HG03558 (cell line): Measurements from ENCODE around the gene FGD6.
"Not testable (repeated sequence)": the region's sequence is repeated elsewhere in the genome, so short reads cannot be mapped to it uniquely, and the experiment has no call there.

Experiments
- ATAC-seq: cut with Tn5 transposase; IDR thresholded peaks from one replicate; pipeline ENCODE4 v1.9.1; 2021; ENCODE audit warnings: moderate number of reproducible peaks; ENCODE audit not compliant: unreplicated experiment; ENCODE audit errors: extremely low read depth

Gene FGD6

DNA sequence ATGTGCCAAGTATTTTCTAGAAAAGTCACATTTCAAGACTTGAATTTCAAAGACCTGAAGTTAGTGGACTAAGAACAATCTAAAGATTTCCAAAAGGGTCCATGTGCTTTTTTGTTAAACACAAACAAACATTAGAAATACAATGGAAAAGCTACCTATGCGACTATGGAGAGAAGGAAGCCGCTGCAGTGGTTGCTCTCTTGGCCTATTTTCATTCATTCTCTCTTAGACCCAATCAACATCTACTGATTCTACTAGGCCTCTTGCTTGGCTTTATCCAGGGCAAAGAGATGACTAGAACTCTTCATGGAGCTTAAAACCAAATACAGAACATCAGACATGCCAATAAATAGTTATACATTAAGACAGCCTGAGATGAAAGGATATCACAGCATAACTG lies 9.9 kb downstream of the FGD6 start:
- ATAC-seq, result no peak

DNA sequence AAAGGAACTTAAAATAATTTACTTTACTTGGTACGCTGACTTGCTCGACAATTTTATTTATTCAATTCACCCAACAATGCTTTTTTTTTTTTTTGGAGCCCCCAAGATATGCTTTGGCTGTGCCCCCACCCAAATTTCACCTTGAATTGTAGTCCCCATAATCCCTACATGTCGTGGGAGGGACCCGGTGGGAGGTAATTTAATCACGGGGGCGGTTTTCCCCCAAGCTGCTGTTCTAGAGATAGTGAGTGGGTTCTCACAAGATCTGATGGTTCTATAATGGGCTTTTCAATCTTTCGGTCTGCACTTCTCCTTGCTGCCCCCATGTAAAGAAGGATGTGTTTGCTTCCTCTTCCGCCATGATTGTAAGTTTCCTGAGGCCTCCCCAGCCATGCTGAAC lies 10.4 kb downstream of the FGD6 start:
- no peak for ATAC-seq

DNA sequence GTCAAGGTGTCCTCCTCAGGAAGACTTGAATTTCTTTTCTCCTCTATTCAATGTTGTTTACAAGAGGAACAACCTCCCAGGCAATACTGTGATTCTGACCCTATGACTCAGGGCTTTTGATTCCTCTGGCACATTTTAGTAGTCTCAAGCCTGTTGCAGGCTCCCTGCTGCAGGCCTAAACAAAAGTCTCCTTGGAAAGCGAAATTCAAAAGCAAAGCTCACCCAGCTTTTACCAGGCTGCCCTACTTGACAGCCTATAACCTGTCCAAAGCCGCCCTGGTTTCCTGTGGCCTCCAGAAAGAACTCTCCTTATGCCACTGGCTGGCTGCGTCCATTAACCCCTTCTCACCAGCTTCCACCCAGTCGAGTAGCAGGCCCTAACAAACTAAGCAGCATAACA lies 11.6 kb downstream of the FGD6 start:
- no peak for ATAC-seq

DNA sequence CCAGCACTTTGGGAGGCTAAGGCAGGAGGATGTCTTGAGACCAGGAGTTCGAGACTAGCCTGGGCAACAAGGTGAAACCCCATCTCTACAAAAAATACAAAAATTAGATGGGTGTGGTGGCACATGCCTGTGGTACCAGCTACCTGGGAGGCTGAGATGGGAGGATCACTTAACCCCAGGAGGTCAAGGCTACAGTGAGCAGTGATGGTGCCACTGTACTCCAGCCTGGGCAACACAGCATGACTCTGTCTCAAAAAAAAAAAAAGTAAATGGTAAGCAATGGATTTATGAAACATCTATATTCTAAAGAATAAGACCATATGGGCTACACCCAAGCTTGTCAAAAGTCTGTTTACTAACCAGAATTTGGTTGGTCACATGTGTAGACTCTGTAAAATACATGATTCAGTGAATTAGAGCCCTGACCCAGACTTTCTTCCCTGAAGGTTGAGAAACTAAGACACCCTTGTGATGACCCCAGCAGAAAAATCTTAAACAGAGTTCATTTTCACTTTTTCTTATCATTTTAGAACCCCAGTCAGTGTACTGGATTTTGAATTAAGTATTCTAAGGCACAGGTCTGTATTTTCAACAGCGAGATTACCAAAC lies 12.1 kb downstream of the FGD6 start:
- ATAC-seq, result no peak

DNA sequence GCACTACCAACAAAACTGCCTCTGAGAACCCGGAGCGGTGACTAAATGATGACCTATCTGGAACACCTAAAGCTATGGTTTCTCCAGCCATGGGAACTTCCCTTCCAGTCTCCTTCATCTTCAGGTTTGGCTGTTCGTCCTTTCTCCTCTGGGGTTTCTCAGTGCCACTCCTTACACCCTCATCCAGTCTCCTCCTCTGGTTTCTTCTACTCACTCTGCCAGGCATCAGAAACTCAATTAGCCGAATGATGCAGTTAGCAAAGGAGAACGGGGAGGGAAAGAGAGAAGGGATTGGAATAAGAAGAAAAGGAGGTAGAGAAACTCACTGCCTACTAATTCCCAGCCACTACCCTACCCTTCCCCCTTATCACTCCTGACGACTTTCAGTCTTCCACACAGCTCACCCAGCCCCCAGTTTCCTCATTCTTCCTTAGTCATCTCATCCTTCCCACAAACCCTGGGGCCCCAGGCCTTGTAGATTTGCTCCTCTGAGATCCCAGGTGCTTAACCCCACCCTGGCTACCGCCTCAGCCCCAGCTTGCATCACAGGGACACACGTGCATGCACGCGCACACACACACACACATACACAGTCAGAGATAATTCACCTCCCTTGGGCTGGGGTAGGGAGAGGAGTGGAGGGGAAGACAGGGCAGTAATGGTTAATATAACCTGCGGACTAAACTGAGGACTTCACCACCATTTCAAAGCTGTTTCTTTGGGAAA lies 13.0 kb downstream of the FGD6 start:
- ATAC-seq, result no peak

DNA sequence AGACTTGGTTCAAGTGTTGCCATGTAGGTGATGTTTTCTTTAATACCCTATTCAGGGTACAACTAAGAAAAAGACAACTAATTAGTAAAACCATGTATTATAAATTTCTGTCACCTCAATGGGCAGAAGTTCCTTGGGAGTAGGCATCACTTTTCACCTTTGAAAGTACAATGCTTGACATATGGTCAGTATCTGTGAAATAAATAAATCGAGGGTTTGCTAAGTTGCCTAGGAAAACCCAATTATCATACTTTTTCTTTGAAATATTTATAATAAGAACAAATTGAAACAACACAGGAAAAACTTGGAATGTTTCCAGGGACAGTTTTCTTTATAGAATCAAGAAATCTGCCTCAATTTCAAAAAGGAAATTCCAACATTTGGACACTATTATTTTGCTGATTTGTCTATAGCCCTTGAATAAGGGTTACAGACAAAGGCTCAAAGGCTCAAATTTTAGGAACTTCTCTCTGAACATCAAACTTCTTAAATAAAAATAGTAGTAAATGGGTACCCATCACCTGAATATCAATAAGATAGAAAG lies 13.7 kb downstream of the FGD6 start:
- ATAC-seq, result no peak

DNA sequence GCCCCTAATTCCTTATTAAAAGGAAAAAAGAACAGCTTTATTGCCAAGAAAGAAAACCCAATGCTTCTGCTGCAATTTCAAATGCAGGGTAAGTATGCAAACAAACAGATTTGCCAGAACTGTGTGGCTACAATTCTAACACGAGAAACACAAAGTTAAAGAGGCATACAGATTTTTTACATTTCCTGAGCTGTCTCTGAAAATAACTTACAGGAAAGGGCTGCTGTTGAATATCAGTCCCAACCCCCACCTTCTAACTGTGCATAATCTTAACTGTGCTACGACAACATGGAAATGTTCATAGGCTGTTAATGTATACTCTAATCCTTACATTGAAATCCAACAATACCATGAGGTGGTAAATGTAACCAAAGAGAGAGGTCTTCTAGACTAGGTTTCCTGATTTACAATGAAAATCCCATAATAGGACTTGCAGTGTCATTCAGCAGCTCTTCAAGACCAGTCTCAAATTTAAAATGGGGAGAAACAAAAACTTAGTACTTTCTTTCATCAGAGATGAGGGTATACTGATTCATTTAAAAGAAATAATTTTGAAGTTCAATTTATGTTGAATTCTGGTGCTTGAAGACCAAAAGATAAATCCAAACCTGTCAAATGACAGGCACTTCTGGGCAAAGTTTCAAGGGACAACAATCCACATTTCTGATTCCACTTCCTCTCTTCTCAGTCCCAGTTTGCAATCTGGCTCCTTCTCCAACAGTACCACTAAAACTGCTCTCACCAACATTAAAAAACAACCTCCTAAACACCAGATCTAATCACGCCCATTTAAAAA lies 14.4 kb downstream of the FGD6 start:
- ATAC-seq, result no peak

DNA sequence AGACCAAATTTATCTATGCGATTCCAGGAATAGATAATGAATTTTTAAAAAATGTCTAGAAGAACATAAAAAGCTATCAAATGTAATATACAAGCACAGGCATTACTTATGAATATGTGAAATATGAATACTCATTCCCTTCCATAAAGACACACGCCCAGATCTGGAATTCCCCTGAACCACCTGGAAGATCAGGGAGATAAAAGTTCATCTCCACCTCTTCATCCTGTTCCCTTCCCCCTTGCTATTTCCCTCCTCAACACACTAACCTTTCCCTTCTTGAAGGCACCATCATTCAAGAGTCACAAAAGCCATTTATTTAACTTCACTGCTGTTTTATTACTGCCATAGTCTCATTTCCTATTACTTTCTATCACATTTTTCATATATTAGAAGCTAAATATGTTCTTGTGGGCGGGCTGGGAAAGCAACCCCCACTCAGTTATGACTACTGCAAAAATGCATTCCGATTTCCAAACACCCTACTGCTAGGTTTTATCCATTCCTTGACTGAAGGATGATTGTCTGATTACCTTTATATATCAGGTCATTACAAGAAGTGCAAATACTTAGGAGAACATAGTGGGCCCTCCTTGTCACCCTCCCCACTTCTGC lies 16.1 kb downstream of the FGD6 start:
- ATAC-seq, result no peak

DNA sequence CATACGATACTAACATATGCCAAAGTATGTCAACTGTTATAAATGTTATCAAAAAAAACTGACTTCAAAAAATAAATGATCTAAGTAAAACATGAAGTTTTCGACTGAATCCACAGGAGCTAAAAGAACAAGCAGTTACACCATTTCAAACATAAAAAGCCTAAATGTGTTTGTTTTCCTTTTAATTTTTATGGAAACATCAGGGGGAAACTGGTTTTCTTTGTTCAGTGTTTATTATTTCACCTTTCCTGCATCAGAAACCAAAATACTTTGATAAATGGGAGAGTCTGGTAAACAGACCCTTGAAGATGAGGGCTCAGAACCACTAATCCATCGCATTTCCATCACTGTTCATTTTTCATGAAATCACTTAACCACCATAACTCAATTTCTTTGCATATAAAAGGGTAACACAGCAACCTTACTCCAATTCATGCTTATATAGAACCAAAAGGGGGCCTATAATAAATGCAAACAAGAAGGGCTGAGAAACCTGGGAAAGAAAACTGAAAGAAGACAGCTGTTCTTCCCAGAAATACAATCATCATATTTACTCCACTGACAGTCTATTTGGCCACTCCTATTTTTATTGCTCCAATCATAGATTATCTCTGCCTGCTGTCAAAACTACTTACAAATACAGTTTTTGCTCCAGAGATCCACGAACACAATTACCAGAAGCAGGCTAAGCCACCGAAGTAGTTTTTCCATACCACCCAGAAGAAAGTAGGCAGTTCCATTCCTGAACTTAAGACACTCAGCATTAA lies 17.0 kb downstream of the FGD6 start:
- no peak for ATAC-seq

DNA sequence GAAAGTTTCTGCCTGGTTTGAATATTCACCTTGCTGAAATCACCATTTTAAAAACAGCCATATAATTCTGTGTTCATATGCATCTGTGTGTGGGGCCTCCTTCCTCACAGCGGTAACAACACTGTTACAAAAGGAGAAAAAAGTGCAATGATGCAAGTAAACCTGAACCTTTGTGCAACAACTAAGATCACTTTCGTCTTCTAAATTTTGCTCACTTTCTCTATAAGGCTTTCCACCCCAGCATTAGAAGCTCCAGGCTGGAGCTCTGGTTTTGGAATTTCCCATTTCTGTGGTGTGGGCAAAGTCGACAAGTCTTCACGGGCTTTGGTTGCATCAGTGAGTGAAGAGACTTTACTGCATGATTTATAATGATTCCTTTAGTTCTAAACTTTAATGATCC lies 18.4 kb downstream of the FGD6 start:
- no peak for ATAC-seq

DNA sequence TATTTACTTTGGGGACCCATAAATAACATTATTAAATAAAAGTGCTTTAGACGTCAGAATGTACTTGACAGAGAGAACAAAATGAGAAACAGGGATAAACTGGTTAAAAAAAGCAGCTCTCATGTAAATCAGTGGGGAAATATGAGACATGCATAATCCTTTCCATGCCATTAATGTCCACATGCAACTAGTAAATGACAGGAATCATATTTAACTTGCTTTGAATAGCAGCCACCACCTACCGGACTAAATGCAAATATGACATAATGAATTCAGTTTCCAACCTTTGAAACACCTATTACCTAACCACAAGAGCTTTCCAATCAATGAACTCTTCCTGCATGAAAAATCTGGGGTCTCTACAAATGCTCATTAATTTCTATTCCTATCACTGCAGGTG lies 19.6 kb downstream of the FGD6 start:
- ATAC-seq, result no peak

DNA sequence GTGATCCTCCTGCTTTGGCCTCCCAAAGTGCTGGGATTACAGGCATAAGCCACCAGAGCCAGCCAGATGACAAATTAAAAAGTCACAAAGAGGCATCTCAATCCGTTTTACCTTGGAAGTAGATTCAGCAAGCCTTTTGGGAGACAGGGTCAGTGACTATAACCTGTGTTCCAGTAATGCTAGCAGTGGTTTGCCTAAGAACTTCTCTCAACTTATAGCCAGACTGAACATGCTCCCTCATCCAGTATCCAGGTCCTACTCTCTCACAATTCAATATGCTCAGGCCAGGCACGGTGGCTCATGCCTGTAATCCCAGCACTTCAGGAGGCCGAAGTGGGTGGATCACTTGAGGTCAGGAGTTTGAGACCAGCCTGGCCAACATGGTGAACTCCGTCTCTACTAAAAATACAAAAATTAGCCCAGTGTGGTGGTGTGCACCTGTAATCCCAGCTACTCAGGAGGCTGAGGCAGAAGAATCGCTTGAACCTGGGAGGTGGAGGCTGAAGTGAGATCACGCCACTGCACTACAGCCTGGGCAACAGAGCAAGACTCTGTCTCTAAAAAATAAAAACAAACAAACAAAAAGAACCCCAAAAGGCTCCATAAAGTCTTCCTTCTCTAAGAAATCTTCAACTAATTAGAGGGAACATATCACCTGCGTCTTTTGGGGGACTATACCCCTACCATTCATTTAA lies 20.2 kb downstream of the FGD6 start:
- ATAC-seq, result not testable (repeated sequence)

DNA sequence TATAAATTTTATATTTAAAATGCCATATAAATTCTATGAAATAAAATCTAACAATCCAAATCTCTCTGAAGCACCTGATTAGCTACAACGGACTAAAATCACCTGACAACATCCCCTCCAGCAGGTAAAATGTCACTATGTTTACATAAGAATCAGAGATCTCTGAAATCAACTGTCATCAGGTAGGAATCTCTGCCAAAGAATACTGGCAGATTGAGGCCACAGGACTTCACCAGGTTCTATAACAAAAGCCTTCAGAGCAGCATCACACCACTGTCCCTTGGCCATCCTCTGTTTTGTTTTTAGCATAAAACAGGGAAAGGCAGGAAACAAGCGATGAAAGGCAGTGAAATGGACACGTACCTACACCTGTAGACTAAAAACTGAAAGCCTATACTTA lies 22.1 kb downstream of the FGD6 start:
- ATAC-seq, result no peak

DNA sequence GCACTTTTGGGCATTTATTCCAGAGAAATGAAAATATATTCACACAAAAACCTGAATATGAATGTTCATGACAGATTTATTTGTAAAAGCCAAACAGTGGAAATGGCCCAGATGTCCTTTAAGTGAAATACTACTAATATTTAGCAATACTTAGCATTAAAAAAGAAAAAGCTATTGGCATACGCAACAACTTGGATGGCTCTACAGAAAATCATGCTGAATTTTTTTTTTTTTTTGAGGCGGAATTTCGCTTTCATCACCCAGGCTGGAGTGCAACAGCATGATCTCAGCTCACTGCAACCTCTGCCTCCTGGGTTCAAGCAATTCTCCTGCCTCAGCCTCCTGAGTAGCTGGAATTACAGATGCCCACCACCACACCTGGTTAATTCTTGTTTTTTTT lies 24.1 kb downstream of the FGD6 start:
- ATAC-seq, result no peak

DNA sequence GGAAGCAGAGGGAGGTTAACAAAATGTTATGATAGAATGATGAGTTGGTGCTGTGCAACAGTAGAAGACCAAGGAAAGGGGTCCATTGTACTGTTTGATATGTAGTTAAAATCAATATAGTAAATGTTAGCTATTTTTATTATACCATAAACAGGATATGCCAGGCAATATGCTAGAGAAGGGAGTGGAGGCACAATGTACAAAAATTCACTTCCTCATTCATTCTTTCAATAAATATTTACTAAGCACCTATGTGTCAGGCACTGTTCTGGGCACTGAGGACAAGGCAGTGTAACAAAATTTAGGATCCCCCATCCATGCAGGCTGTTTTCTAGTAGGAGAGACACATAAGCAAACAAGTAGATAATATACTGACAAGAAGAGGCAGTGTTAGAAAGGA lies 25.0 kb downstream of the FGD6 start:
- no peak for ATAC-seq

DNA sequence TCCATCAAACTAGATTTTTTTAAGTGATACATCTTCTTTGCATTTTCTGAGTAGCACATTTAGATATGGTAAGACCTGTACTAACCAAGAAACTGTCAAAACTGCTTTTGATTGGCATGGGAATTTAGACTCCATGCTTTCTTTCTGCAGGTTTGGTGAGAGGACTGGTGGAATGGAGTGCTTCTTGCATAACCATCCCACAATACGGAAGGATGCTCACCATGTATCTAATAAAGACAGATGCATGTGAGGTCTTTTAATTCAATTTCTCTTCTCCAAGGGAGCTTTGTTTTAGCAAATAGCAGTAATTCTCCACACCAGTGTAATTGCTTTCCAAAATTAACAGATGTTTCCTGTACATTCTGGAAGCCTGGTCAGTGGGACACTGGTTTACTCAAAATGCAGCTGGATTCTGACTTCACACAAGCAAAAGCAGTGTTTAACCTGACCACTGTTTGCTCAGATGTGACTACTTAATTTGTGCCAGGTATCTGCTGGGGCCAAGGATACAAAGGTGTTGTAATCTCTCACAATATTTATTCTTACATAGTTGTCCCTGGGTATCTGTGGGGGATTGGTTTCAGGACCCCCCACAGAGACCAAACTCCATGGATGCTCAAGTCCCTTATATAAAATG lies 26.1 kb downstream of the FGD6 start:
- ATAC-seq, result no peak

DNA sequence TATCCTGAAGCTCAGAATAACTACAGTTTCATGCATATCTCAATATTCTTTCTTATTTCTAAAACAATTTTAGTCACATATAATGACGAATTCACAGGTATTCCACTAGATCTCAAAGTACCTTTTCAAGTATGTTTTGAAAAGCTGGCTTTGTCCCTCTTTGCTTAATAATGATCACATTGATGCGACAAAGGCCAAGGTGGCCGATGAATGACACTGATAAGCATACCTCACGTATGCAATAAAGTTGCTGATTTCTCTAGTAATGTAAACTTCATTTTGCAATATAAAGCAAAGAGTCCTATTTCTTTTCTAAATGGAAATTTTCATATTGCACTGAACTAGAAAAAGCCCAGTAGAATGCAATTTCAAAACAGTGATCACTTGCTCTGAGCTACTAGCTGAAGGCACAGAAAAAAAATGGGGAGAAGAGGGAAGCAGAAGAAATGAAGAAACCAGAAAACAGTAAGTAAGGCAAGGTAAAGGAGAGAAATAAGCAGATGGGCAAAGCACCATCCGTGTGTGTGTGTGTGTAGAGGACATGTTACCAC lies 29.3 kb downstream of the FGD6 start:
- no peak for ATAC-seq

DNA sequence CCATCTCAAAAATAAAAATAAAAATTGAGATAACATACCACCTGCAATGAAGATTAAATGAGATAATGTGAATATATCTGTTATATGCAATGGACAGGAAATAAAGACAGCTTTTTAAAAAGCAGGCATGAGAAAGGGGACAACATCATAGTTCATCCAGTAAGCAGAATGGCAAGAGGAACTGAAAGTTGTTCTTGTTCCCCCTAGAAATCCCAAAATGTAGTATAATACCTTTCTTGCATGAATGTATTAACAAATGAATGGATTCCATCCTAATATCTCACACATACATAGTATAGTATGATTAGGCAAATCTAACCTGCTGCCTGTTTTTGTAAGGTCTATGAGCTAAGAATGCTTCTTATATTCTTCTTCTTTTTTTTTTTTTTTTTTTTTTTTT lies 31.4 kb downstream of the FGD6 start:
- no peak for ATAC-seq

DNA sequence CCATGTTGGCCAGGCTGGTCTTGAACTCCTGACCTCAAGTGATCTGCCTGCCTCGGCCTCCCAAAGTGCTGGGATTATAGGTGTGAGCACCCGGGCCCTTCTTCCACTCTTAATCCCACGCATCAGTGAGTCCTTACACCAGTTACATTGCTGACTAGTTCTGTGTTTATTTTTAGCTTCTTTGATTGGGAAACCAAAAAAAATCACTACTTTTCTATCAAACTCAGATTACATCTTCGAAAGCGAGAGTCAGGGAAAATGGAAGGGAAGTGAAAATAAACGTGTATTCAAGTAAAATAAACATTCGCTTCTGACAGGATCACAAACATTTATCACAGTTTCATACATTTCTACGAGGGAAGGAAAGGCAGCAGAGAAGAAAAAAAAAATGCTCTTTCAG lies 32.2 kb downstream of the FGD6 start:
- no peak for ATAC-seq
